Neural cell (in vitro differentiated cells): ENCODE data around the gene PLCB1. TPM values are rescaled to one million over a fixed set of nuclear protein-coding genes. Genes with fewer than 3 reads are reported as not detected.

Source experiments
- H2AFZ ChIP-seq: fragments of 200-600, 300-800 bp; sonication (generic), shearing (Covaris generic); 2 replicates; pipeline ENCODE4 v1.6.0; 2014; ENCODE audit warnings: low read depth, mild to moderate bottlenecking, antibody characterized with exemption, low read length, moderate library complexity
- H3F3A ChIP-seq: fragments of 200-600 bp; shearing (Covaris generic); 2 replicates; pipeline ENCODE4 v1.6.1; 2016; ENCODE audit warnings: mild to moderate bottlenecking, moderate library complexity, mixed read lengths, antibody characterized with exemption, low read length; ENCODE audit not compliant: insufficient read depth, poor library complexity, severe bottlenecking
- H3K27ac ChIP-seq: fragments of 200-600, 300-800 bp; sonication (generic), shearing (Covaris generic); 2 replicates; pipeline ENCODE4 v1.5.1; 2014; ENCODE audit warnings: mild to moderate bottlenecking, low read length, moderate library complexity
- H3K27me3 ChIP-seq: fragments of 300-800, 200-600 bp; sonication (generic), shearing (Covaris generic); 2 replicates; pipeline ENCODE4 v1.6.0; 2014; ENCODE audit warnings: mild to moderate bottlenecking, low read depth, low read length, moderate library complexity; ENCODE audit not compliant: insufficient read depth
- H3K36me3 ChIP-seq: fragments of 300-800, 200-600 bp; sonication (generic), shearing (Covaris generic); 2 replicates; pipeline ENCODE4 v1.5.1; 2014; ENCODE audit warnings: mild to moderate bottlenecking, antibody characterized with exemption, low read length, moderate library complexity; ENCODE audit not compliant: insufficient read depth
- H3K4me2 ChIP-seq: fragments of 300-800, 200-600 bp; sonication (generic), shearing (Covaris generic); 2 replicates; pipeline ENCODE4 v1.6.0; 2014; ENCODE audit warnings: mild to moderate bottlenecking, low read length
- H3K4me3 ChIP-seq: fragments of 300-800, 200-600 bp; sonication (generic), shearing (Covaris generic); 2 replicates; pipeline ENCODE4 v1.5.1; 2014; ENCODE audit warnings: mild to moderate bottlenecking, low read length, moderate library complexity
- H3K79me2 ChIP-seq: fragments of 200-600 bp; shearing (Covaris generic); replicated peaks from 2 replicates; pipeline ENCODE4 v1.6.0; 2014; ENCODE audit warnings: mild to moderate bottlenecking, low read length, moderate library complexity; ENCODE audit not compliant: insufficient read depth
- H3K9ac ChIP-seq: fragments of 300-800, 200-600 bp; sonication (generic), shearing (Covaris generic); 2 replicates; pipeline ENCODE4 v1.6.1; 2016; ENCODE audit warnings: mild to moderate bottlenecking, low read length, mixed read lengths
- H3K9me2 ChIP-seq: fragments of 200-600 bp; shearing (Covaris generic); 2 replicates; pipeline ENCODE4 v1.6.1; 2016; ENCODE audit warnings: mild to moderate bottlenecking, low read length, mixed read lengths; ENCODE audit not compliant: insufficient read depth
- H3K9me3 ChIP-seq: fragments of 200-600, 300-800 bp; sonication (generic), shearing (Covaris generic); 2 replicates; pipeline ENCODE4 v1.6.1; 2016; ENCODE audit warnings: mild to moderate bottlenecking, mixed run types, low read length, moderate library complexity, mixed read lengths
- H4K20me1 ChIP-seq: fragments of 200-600 bp; shearing (Covaris generic); 2 replicates; pipeline ENCODE4 v1.6.1; 2016; ENCODE audit warnings: mild to moderate bottlenecking, mixed run types; ENCODE audit not compliant: insufficient read depth
- EP300 ChIP-seq: fragments of 450-650 bp; conservative IDR thresholded peaks from 2 replicates; pipeline ENCODE4 v1.6.1; 2014; ENCODE audit warnings: antibody characterized with exemption, mild to moderate bottlenecking, moderate library complexity; ENCODE audit not compliant: poor library complexity, severe bottlenecking
- EZH2 ChIP-seq: fragments of 200-600, 300-800 bp; shearing (Covaris generic), sonication (generic); IDR thresholded peaks from 2 replicates; pipeline ENCODE4 v1.6.1; 2014; ENCODE audit warnings: antibody characterized with exemption, low read length, borderline replicate concordance, mild to moderate bottlenecking; ENCODE audit not compliant: insufficient read depth, poor library complexity, severe bottlenecking
- MXI1 ChIP-seq: fragments of 450-650 bp; conservative IDR thresholded peaks from 2 replicates; pipeline ENCODE4 v1.6.1; 2014; ENCODE audit warnings: antibody characterized with exemption, mild to moderate bottlenecking; ENCODE audit not compliant: poor library complexity, severe bottlenecking
- POLR2AphosphoS5 ChIP-seq: IDR thresholded peaks from 2 replicates; pipeline ENCODE4 v1.6.1; 2012
- RAD21 ChIP-seq: fragments of 450-650 bp; conservative IDR thresholded peaks from 2 replicates; pipeline ENCODE4 v1.6.1; 2014; ENCODE audit warnings: antibody characterized with exemption, mild to moderate bottlenecking, moderate library complexity
- SMC3 ChIP-seq: fragments of 450-650 bp; conservative IDR thresholded peaks from 2 replicates; pipeline ENCODE4 v1.6.1; 2014; ENCODE audit warnings: antibody characterized with exemption, mild to moderate bottlenecking, moderate library complexity; ENCODE audit not compliant: poor library complexity
- TAF1 ChIP-seq: IDR thresholded peaks from 2 replicates; pipeline ENCODE4 v1.6.1; 2012; ENCODE audit warnings: low read depth
- polyA plus RNA-seq: library from polyadenylated mRNA; depleted of rRNA; stranded (reverse); fragments of >200 nt; gene quantifications from 2 replicates; pipeline ENCODE4 v1.2.3, GENCODE V29; 2014
- TF ChIP-seq, protein P1 (sequence below): IDR thresholded peaks from 2 replicates; pipeline ENCODE4 v1.6.1; 2012; ENCODE audit warnings: borderline replicate concordance
- TF ChIP-seq, protein P2 (sequence below): fragments of 450-650 bp; IDR thresholded peaks from 2 replicates; pipeline ENCODE4 v1.5.1; 2014; ENCODE audit warnings: antibody characterized with exemption, mild to moderate bottlenecking, moderate library complexity; ENCODE audit not compliant: poor library complexity, severe bottlenecking

PLCB1 gene
- polyA plus RNA-seq, 1 donor from 2014 or later: 11.4 TPM

DNA sequence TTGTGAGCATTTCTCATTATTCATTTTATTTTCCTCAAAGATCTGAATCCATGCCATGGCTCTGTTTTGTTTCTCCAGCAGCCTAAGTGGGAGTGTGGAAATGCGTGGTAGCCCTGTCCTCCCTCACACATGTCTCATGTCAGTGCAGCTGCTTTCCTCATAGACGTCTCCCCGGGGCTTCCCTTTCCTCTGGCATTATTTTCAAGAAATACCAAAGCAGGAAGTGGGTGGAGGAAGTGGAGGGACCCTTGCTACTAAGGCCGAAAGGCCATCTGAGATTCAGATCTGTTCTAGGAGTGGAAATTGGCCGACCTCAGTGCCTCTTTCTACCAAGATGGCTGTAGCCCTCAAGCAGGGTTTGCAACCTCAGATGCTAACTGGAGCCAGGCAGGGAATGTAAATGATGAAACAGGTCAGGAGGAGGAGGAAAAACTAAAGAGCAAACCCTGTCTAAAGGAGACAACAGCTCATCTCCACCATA is 515.9 kb downstream of the PLCB1 start:
- TF ChIP-seq TAF1: no peak
- TF ChIP-seq RAD21: no peak
- TF ChIP-seq EP300: no peak
- TF ChIP-seq, protein P1, sequence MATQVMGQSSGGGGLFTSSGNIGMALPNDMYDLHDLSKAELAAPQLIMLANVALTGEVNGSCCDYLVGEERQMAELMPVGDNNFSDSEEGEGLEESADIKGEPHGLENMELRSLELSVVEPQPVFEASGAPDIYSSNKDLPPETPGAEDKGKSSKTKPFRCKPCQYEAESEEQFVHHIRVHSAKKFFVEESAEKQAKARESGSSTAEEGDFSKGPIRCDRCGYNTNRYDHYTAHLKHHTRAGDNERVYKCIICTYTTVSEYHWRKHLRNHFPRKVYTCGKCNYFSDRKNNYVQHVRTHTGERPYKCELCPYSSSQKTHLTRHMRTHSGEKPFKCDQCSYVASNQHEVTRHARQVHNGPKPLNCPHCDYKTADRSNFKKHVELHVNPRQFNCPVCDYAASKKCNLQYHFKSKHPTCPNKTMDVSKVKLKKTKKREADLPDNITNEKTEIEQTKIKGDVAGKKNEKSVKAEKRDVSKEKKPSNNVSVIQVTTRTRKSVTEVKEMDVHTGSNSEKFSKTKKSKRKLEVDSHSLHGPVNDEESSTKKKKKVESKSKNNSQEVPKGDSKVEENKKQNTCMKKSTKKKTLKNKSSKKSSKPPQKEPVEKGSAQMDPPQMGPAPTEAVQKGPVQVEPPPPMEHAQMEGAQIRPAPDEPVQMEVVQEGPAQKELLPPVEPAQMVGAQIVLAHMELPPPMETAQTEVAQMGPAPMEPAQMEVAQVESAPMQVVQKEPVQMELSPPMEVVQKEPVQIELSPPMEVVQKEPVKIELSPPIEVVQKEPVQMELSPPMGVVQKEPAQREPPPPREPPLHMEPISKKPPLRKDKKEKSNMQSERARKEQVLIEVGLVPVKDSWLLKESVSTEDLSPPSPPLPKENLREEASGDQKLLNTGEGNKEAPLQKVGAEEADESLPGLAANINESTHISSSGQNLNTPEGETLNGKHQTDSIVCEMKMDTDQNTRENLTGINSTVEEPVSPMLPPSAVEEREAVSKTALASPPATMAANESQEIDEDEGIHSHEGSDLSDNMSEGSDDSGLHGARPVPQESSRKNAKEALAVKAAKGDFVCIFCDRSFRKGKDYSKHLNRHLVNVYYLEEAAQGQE: no peak
- no peaks in the 10 kb centered on the region for H3K9me2 ChIP-seq
- no peak overlapping the region for H2AFZ ChIP-seq
- H3K4me3 ChIP-seq: no peak overlapping the region
- no peak overlapping the region for H3K27ac ChIP-seq
- H3K9ac ChIP-seq: no peak overlapping the region
- H3K79me2 ChIP-seq: no peaks in the 10 kb centered on the region
- no peaks in the 10 kb centered on the region for H3K27me3 ChIP-seq
- H4K20me1 ChIP-seq: no peaks in the 10 kb centered on the region
- H3F3A ChIP-seq: no peaks in the 10 kb centered on the region
- H3K4me2 ChIP-seq: no peak overlapping the region
- H3K9me3 ChIP-seq: no peaks in the 10 kb centered on the region
- no peaks in the 10 kb centered on the region for H3K36me3 ChIP-seq

DNA sequence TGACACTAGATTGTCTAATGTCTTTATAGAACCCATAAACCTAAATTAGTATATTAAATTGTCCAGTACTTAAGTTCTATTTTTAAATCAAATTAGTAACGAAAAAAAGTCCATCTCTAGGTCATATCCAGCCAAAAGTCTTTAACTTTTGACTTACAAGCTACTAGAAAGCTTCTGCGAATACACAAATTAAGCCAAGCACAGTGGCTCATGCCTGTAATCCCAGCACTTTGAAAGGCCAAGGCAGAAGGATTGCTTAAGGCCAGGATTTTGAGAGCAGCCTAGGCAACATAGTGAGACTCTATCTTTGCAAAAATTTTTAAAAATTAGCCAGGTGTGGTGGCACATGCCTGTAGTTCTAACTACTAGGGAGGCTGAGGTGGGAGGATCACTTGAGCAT is 516.4 kb downstream of the PLCB1 start:
- Histone ChIP-seq H3K79me2 (no peaks in the 10 kb centered on the region), H3K9ac (no peak overlapping the region), H3F3A (no peaks in the 10 kb centered on the region), H3K4me3 (no peak overlapping the region), H3K36me3 (no peaks in the 10 kb centered on the region), H3K4me2 (no peak overlapping the region), H4K20me1 (no peaks in the 10 kb centered on the region), H3K27me3 (no peaks in the 10 kb centered on the region), H3K9me2 (no peaks in the 10 kb centered on the region), H2AFZ (no peak overlapping the region), H3K9me3 (no peaks in the 10 kb centered on the region), H3K27ac (no peak overlapping the region)
- TF ChIP-seq, protein P1: no peak
- TF ChIP-seq RAD21 (no peak), EZH2 (no peak), EP300 (no peak), POLR2AphosphoS5 (no peak), TAF1 (no peak), MXI1 (no peak), SMC3 (no peak)
- TF ChIP-seq, protein P2, sequence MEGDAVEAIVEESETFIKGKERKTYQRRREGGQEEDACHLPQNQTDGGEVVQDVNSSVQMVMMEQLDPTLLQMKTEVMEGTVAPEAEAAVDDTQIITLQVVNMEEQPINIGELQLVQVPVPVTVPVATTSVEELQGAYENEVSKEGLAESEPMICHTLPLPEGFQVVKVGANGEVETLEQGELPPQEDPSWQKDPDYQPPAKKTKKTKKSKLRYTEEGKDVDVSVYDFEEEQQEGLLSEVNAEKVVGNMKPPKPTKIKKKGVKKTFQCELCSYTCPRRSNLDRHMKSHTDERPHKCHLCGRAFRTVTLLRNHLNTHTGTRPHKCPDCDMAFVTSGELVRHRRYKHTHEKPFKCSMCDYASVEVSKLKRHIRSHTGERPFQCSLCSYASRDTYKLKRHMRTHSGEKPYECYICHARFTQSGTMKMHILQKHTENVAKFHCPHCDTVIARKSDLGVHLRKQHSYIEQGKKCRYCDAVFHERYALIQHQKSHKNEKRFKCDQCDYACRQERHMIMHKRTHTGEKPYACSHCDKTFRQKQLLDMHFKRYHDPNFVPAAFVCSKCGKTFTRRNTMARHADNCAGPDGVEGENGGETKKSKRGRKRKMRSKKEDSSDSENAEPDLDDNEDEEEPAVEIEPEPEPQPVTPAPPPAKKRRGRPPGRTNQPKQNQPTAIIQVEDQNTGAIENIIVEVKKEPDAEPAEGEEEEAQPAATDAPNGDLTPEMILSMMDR: no peak
